ENCODE results near the gene FOXG1. TPM values are rescaled to one million over a fixed set of nuclear protein-coding genes. Genes with fewer than 3 reads are reported as not detected.

FOXG1 gene
- polyA plus RNA-seq (ENCODE audit: insufficient read length in 4 of 4): under 1 TPM in 3 of 4 donors, not detected in 1; 0.04 to 0.10 (median 0.06) TPM

- no peak for DNase-seq (ENCODE audit: low read depth in 4 of 4, low spot score in 2 of 4)
Measured at GRCh38 chr14:28766469-28766955, at the start of gene FOXG1. FOXG1 (plus strand) TSS chr14:28766787; CDS start chr14:28767280, 493 bp downstream.

GRCh38 chr14:28719130-28719529 lies 47.5 kb upstream of the FOXG1 start:
- no peak for DNase-seq (ENCODE audit: low read depth in 4 of 4, low spot score in 2 of 4)

- no peak for DNase-seq (ENCODE audit: low read depth in 4 of 4, low spot score in 2 of 4)
Measured at GRCh38 chr14:28731358-28731757, 35.2 kb upstream of the FOXG1 start.

DNA sequence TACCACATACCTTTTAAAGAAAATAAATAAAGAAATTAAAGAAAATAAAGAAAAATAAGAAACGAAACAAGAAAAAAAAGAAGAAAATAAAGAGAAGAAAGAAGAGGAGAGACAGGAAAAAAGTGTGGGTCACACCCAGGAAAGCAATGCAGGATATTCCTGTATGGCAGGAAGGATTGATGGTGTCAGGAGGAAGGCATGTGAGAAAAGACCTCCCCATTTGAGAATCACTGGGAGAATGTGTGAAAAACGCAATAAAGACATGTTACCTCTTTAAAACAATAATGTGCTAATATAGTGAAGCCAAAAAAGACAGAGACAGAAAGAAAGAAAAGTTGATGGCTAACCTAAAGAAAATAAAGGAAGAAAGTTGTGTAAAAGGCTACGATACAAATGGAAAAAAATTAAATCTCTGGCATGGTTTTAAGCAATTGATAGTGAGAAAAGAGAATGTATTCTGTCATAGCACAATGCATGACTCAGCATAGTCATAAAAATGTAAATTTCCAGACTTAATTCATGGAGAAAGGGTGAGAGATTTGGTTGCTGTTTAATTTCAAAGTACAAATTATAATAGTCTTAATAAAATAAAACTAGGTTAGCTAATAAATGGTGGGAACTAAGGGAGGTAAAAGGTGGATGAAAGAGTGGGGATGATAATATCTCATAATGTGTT lies 24.3 kb upstream of the FOXG1 start:
- no peak for DNase-seq (ENCODE audit: low read depth in 4 of 4, low spot score in 2 of 4)

- no peak for DNase-seq (ENCODE audit: low read depth in 4 of 4, low spot score in 2 of 4)
Measured at GRCh38 chr14:28744126-28744525, 22.5 kb upstream of the FOXG1 start.

DNA sequence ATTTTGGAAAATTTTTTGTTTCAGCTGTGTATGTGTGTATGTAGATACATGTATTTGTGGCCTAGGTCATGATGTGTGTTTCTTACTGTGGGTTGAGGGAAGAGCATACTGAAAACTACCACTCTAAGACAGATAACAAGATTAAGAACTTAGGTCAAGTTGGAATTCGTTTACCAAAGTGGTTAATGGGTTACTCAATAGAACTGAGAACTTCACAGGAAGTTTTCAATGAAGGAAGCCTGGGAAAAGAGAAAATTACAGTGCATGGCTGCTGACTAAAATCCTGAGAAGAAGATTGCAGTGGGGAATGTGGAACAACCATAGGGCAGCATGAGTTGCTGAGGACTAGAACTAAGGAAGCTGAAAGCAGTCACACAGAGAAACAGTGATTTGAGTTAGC lies 21.4 kb upstream of the FOXG1 start:
- DNase-seq (ENCODE audit: low read depth in 4 of 4, low spot score in 2 of 4): no peak

DNA sequence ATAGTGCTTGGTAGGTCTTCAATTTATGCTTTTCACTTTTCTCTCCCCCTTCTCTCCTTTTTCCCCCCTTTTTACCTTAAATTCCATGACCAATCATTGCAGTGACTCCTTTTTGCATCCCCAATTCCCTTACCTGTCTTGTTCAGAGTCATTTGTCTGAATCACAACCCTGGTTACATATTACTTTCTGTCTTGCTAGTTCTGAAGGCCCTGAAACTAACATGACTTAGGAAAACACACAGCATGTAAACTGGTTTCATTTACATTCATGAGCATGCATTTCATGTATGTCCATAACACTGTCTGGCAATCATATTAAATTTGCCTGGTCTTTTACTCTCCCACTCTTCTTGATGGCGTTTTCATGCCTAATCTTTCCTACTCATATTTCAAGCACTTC lies 20.3 kb upstream of the FOXG1 start:
- DNase-seq (ENCODE audit: low read depth in 4 of 4, low spot score in 2 of 4): no peak

- DNase-seq (ENCODE audit: low read depth in 4 of 4, low spot score in 2 of 4): no peak
Measured at GRCh38 chr14:28751467-28752058, 15.0 kb upstream of the FOXG1 start.

DNA sequence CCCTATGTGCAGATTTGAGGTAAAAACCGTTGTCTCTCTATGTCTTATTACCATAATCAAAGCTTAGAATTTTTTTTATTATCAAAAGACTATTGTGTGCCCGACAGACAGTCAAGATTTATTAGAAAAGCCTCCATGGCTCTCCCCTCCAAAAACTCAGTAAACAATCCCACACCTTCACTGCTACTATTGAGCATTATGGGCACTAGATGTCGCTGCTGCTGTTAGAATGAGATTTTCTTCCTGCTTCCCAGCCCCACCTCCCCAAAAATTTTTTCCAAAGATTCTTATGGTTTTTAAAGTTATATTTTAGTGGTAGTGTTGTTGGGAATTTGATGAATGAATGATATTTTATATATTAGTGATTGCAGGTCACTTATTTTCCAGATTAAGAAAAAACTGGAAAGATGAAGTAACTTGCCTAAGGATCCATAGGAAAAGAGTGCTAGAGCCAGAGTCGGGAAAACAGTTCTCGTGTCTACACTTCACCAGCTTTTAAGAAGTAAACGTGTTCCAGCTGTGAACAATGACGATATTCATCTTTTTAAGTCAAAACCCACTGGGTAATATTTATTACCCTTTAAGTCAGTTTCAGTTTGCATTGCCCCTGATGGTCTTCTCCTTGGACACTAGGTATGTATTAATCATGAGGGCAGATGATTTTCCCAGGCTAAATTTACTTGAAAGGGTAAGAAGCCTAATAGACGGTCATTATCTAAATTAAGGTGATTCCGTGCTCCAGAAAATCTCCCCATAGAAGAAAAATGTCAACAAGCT lies 12.2 kb upstream of the FOXG1 start:
- DNase-seq (ENCODE audit: low read depth in 4 of 4, low spot score in 2 of 4): no peak

GRCh38 chr14:28755198-28755815 lies 11.3 kb upstream of the FOXG1 start:
- DNase-seq (ENCODE audit: low read depth in 4 of 4, low spot score in 2 of 4): no peak

GRCh38 chr14:28755884-28756268 lies 10.7 kb upstream of the FOXG1 start:
- DNase-seq (ENCODE audit: low read depth in 4 of 4, low spot score in 2 of 4): no peak

DNA sequence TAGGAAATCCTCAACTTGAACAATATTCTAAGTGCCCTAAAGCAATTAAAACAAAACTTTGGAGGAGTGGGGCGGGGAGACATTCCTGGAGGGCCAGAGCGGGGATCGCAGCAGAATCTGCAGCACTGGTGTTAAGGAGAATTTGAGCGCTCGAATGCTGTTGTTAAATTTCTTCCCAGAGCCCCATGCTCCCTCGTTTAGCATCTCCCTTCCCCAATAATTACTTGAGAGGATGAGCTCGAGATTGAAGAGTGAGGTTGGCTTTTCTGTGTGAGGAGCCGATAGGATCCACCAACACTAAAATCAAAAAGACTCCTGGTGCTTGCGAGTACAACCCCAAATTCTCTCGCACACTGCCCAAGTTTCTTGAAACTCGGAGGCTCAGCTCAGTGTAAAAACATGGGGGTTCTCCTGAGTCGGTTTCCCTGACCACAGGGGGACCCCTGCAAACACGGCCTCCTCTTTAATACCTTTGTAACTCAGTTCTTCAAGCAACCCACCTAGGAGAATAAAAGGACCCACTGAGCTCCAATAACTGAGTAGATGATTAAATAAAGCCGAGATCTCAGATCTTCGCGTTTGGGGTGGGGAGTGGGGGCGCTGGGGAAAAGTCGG lies 10.2 kb upstream of the FOXG1 start:
- no peak for DNase-seq (ENCODE audit: low read depth in 4 of 4, low spot score in 2 of 4)

DNA sequence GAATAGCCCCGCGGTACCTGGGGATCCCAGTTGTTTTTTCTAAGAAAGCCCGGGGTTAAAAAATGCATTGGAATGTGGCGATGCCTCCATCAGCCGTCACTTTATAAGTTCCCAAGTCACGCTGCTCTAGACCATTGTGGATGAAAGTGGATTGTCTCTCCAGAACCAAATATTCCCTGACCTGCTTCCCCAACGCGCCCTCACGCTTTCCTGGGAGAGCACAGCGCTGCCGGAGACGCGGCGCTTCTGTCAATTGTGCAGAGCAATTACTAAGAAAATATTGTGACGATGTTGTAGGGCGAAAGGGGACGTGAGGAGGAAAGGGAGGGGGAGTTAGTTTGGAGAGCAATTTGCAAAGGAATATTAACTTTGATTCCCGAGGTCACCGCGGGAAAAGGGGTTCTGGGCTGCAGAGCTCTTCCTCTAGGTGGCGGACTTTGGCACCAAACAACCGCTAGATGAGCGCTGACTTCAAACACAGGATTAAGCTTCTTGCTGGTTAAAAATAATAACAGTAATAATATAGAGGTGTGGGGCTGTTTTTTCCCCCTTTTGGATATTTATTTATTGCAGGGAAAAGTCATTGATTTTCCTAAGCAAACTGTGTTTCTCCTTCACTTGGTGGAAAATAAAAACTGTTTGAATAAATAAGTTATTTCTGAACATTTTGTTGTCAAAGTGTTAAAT lies 9.6 kb upstream of the FOXG1 start:
- no peak for DNase-seq (ENCODE audit: low read depth in 4 of 4, low spot score in 2 of 4)

- no peak for DNase-seq (ENCODE audit: low read depth in 4 of 4, low spot score in 2 of 4)
Measured at GRCh38 chr14:28757786-28758185, 8.8 kb upstream of the FOXG1 start.

- no peak for DNase-seq (ENCODE audit: low read depth in 4 of 4, low spot score in 2 of 4)
Measured at GRCh38 chr14:28758253-28758884, 8.2 kb upstream of the FOXG1 start.

GRCh38 chr14:28758885-28759652 lies 7.5 kb upstream of the FOXG1 start:
- no peak for DNase-seq (ENCODE audit: low read depth in 4 of 4, low spot score in 2 of 4)

DNA sequence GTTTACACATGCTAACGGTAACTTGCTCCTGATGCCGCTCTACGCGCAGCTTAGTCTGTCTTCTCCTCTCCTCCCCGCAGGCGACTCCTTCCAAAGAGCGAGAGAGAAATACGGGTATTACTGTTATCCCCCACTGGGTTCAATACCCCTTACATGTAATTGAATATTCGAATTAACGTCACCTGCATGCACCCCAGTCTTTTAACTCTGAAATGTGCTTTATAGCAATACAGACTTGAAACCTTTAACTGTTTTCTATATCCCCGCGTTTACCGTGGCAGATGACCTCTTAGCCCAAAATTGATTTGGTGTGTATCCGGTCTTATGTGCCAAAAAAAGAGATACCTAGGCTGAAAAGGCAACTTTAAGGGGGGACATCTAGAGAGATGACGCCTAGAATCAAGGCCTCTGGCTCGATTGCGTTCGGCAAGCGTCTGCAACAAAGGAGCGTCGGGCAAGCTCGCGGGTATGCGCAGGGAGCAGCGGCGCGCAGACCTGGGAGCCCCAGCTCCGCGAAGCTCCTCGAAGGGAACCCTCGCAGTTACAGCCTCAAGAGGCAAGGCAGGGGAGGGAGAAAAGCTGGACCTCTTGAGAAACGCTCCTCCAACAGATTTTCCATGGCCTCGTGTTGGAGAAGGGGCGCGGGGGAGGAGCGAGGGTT lies 6.8 kb upstream of the FOXG1 start:
- DNase-seq (ENCODE audit: low read depth in 4 of 4, low spot score in 2 of 4): no peak

GRCh38 chr14:28760431-28760996 lies 6.1 kb upstream of the FOXG1 start:
- no peak for DNase-seq (ENCODE audit: low read depth in 4 of 4, low spot score in 2 of 4)

Data from left renal cortex interstitium (tissue), 4 donors.